ENCODE data around the gene ATP1A4. TPM values are rescaled to one million over a fixed set of nuclear protein-coding genes. Genes with fewer than 3 reads are reported as not detected.

ATP1A4 gene
- total and polyA plus RNA-seq, 4 donors, result not detected

- no peak overlapping the region for H3K27ac ChIP-seq (ENCODE audit: low read depth in 1 of 2, low read length in 2 of 2)
- TF ChIP-seq FOXA2 (IDR thresholded peaks at IDR 0.05) (no peak), EGR1 (IDR thresholded peaks at IDR 0.05; ENCODE audit: low read depth in 2 of 2) (no peak), ATF3 (IDR thresholded peaks at IDR 0.05) (no peak), HNF4G (IDR thresholded peaks at IDR 0.05) (no peak), FOXA1 (IDR thresholded peaks at IDR 0.05) (no peak), JUND (IDR thresholded peaks at IDR 0.05) (no peak), REST (IDR thresholded peaks at IDR 0.05) (no peak), GABPA (IDR thresholded peaks at IDR 0.05 in 1 of 2, conservative IDR thresholded peaks at IDR 0.05 in 1 of 2) (no peak), ZBTB33 (IDR thresholded peaks at IDR 0.05) (no peak), RXRA (IDR thresholded peaks at IDR 0.05) (no peak), TAF1 (conservative IDR thresholded peaks at IDR 0.05) (no peak)
- no peak overlapping the region for H3K4me3 ChIP-seq (ENCODE audit: low read depth in 1 of 3, low read length in 3 of 3)
- H3K9ac ChIP-seq (ENCODE audit: low read depth in 1 of 2, low read length in 2 of 2), result no peak overlapping the region
- no peak for DNase-seq (ENCODE audit: low spot score)
- no peaks in the 10 kb centered on the region for H3K9me3 ChIP-seq (ENCODE audit: control insufficient read depth in 4 of 4, low read length in 3 of 4)
- no peaks in the 10 kb centered on the region for H3K36me3 ChIP-seq (ENCODE audit: control insufficient read depth in 4 of 4, insufficient read depth in 3 of 4, low read depth in 1 of 4, low read length in 3 of 4)
- no peaks in the 10 kb centered on the region for H3K27me3 ChIP-seq (ENCODE audit: control insufficient read depth in 4 of 4, insufficient read depth in 4 of 4, low read length in 3 of 4)
- H3K4me1 ChIP-seq (ENCODE audit: control insufficient read depth in 4 of 4, insufficient read depth in 4 of 4, low read length in 3 of 4), result peaks cover 4 to 22% (median 16%) of the 10 kb centered on the region in 4 donors
- 85% methylated on average over 6 of the region's 6 CpGs for WGBS
Observed at GRCh38 chr1:160103658-160104408, 47.6 kb upstream of the ATP1A4 start.

- H3K27me3 ChIP-seq (ENCODE audit: control insufficient read depth in 4 of 4, insufficient read depth in 4 of 4, low read length in 3 of 4), result no peaks in the 10 kb centered on the region
- DNase-seq (ENCODE audit: low spot score), result no peak
- H3K27ac ChIP-seq (ENCODE audit: low read depth in 1 of 2, low read length in 2 of 2), result no peak overlapping the region
- peaks cover 4 to 17% (median 11%) of the 10 kb centered on the region in 4 donors for H3K4me1 ChIP-seq (ENCODE audit: control insufficient read depth in 4 of 4, insufficient read depth in 4 of 4, low read length in 3 of 4)
- no peaks in the 10 kb centered on the region for H3K36me3 ChIP-seq (ENCODE audit: control insufficient read depth in 4 of 4, insufficient read depth in 3 of 4, low read depth in 1 of 4, low read length in 3 of 4)
- WGBS, result 81% methylated on average over 3 of the region's 3 CpGs
- H3K9me3 ChIP-seq (ENCODE audit: control insufficient read depth in 4 of 4, low read length in 3 of 4), result no peaks in the 10 kb centered on the region
- H3K4me3 ChIP-seq (ENCODE audit: low read depth in 1 of 3, low read length in 3 of 3), result no peak overlapping the region
- no peak overlapping the region for H3K9ac ChIP-seq (ENCODE audit: low read depth in 1 of 2, low read length in 2 of 2)
- TF ChIP-seq REST (IDR thresholded peaks at IDR 0.05) (no peak), YY1 (IDR thresholded peaks at IDR 0.05) (no peak), ATF3 (IDR thresholded peaks at IDR 0.05) (no peak), MAX (IDR thresholded peaks at IDR 0.05) (no peak), HNF4A (conservative IDR thresholded peaks at IDR 0.05) (no peak), RAD21 (IDR thresholded peaks at IDR 0.05) (no peak), GABPA (IDR thresholded peaks at IDR 0.05 in 1 of 2, conservative IDR thresholded peaks at IDR 0.05 in 1 of 2) (no peak), FOXA1 (IDR thresholded peaks at IDR 0.05) (no peak), CTCF (IDR thresholded peaks at IDR 0.05; ENCODE audit: low read depth, low read length, missing input control) (no peak), HNF4G (IDR thresholded peaks at IDR 0.05) (no peak), ZBTB33 (IDR thresholded peaks at IDR 0.05) (no peak), JUND (IDR thresholded peaks at IDR 0.05) (no peak)
Observed at GRCh38 chr1:160104486-160104885, 46.9 kb upstream of the ATP1A4 start.
